Neural cell (in vitro differentiated cells): ENCODE measurements around the gene BCL6. TPM values are rescaled to one million over a fixed set of nuclear protein-coding genes. Genes with fewer than 3 reads are reported as not detected.

Experiments
- H2AFZ ChIP-seq: fragments of 200-600, 300-800 bp; sonication (generic), shearing (Covaris generic); 2 replicates; pipeline ENCODE4 v1.6.0; 2014; ENCODE audit warnings: low read depth, mild to moderate bottlenecking, antibody characterized with exemption, low read length, moderate library complexity
- H3F3A ChIP-seq: fragments of 200-600 bp; shearing (Covaris generic); 2 replicates; pipeline ENCODE4 v1.6.1; 2016; ENCODE audit warnings: mild to moderate bottlenecking, moderate library complexity, mixed read lengths, antibody characterized with exemption, low read length; ENCODE audit not compliant: insufficient read depth, poor library complexity, severe bottlenecking
- H3K27ac ChIP-seq: fragments of 200-600, 300-800 bp; sonication (generic), shearing (Covaris generic); 2 replicates; pipeline ENCODE4 v1.5.1; 2014; ENCODE audit warnings: mild to moderate bottlenecking, low read length, moderate library complexity
- H3K27me3 ChIP-seq: fragments of 300-800, 200-600 bp; sonication (generic), shearing (Covaris generic); 2 replicates; pipeline ENCODE4 v1.6.0; 2014; ENCODE audit warnings: mild to moderate bottlenecking, low read depth, low read length, moderate library complexity; ENCODE audit not compliant: insufficient read depth
- H3K36me3 ChIP-seq: fragments of 300-800, 200-600 bp; sonication (generic), shearing (Covaris generic); 2 replicates; pipeline ENCODE4 v1.5.1; 2014; ENCODE audit warnings: mild to moderate bottlenecking, antibody characterized with exemption, low read length, moderate library complexity; ENCODE audit not compliant: insufficient read depth
- H3K4me2 ChIP-seq: fragments of 300-800, 200-600 bp; sonication (generic), shearing (Covaris generic); 2 replicates; pipeline ENCODE4 v1.6.0; 2014; ENCODE audit warnings: mild to moderate bottlenecking, low read length
- H3K4me3 ChIP-seq: fragments of 300-800, 200-600 bp; sonication (generic), shearing (Covaris generic); 2 replicates; pipeline ENCODE4 v1.5.1; 2014; ENCODE audit warnings: mild to moderate bottlenecking, low read length, moderate library complexity
- H3K79me2 ChIP-seq: fragments of 200-600 bp; shearing (Covaris generic); replicated peaks from 2 replicates; pipeline ENCODE4 v1.6.0; 2014; ENCODE audit warnings: mild to moderate bottlenecking, low read length, moderate library complexity; ENCODE audit not compliant: insufficient read depth
- H3K9ac ChIP-seq: fragments of 300-800, 200-600 bp; sonication (generic), shearing (Covaris generic); 2 replicates; pipeline ENCODE4 v1.6.1; 2016; ENCODE audit warnings: mild to moderate bottlenecking, low read length, mixed read lengths
- H3K9me2 ChIP-seq: fragments of 200-600 bp; shearing (Covaris generic); 2 replicates; pipeline ENCODE4 v1.6.1; 2016; ENCODE audit warnings: mild to moderate bottlenecking, low read length, mixed read lengths; ENCODE audit not compliant: insufficient read depth
- H3K9me3 ChIP-seq: fragments of 200-600, 300-800 bp; sonication (generic), shearing (Covaris generic); 2 replicates; pipeline ENCODE4 v1.6.1; 2016; ENCODE audit warnings: mild to moderate bottlenecking, mixed run types, low read length, moderate library complexity, mixed read lengths
- H4K20me1 ChIP-seq: fragments of 200-600 bp; shearing (Covaris generic); 2 replicates; pipeline ENCODE4 v1.6.1; 2016; ENCODE audit warnings: mild to moderate bottlenecking, mixed run types; ENCODE audit not compliant: insufficient read depth
- CTCF ChIP-seq: fragments of 450-650 bp; IDR thresholded peaks from 2 replicates; pipeline ENCODE4 v1.5.1; 2014; ENCODE audit warnings: antibody characterized with exemption, mild to moderate bottlenecking, moderate library complexity; ENCODE audit not compliant: poor library complexity, severe bottlenecking
- EP300 ChIP-seq: fragments of 450-650 bp; conservative IDR thresholded peaks from 2 replicates; pipeline ENCODE4 v1.6.1; 2014; ENCODE audit warnings: antibody characterized with exemption, mild to moderate bottlenecking, moderate library complexity; ENCODE audit not compliant: poor library complexity, severe bottlenecking
- EZH2 ChIP-seq: fragments of 200-600, 300-800 bp; shearing (Covaris generic), sonication (generic); IDR thresholded peaks from 2 replicates; pipeline ENCODE4 v1.6.1; 2014; ENCODE audit warnings: antibody characterized with exemption, low read length, borderline replicate concordance, mild to moderate bottlenecking; ENCODE audit not compliant: insufficient read depth, poor library complexity, severe bottlenecking
- MXI1 ChIP-seq: fragments of 450-650 bp; conservative IDR thresholded peaks from 2 replicates; pipeline ENCODE4 v1.6.1; 2014; ENCODE audit warnings: antibody characterized with exemption, mild to moderate bottlenecking; ENCODE audit not compliant: poor library complexity, severe bottlenecking
- POLR2AphosphoS5 ChIP-seq: IDR thresholded peaks from 2 replicates; pipeline ENCODE4 v1.6.1; 2012
- RAD21 ChIP-seq: fragments of 450-650 bp; conservative IDR thresholded peaks from 2 replicates; pipeline ENCODE4 v1.6.1; 2014; ENCODE audit warnings: antibody characterized with exemption, mild to moderate bottlenecking, moderate library complexity
- REST ChIP-seq: IDR thresholded peaks from 2 replicates; pipeline ENCODE4 v1.6.1; 2012; ENCODE audit warnings: borderline replicate concordance
- SMC3 ChIP-seq: fragments of 450-650 bp; conservative IDR thresholded peaks from 2 replicates; pipeline ENCODE4 v1.6.1; 2014; ENCODE audit warnings: antibody characterized with exemption, mild to moderate bottlenecking, moderate library complexity; ENCODE audit not compliant: poor library complexity
- TAF1 ChIP-seq: IDR thresholded peaks from 2 replicates; pipeline ENCODE4 v1.6.1; 2012; ENCODE audit warnings: low read depth
- polyA plus RNA-seq: library from polyadenylated mRNA; depleted of rRNA; stranded (reverse); fragments of >200 nt; gene quantifications from 2 replicates; pipeline ENCODE4 v1.2.3, GENCODE V29; 2014

Gene BCL6
- polyA plus RNA-seq, 1 donor from 2014 or later, result 5.2 TPM

GRCh38 chr3:187783098-187783497 lies 37.8 kb upstream of the BCL6 start:
- Histone ChIP-seq H3K4me2 (no peak overlapping the region), H4K20me1 (no peaks in the 10 kb centered on the region), H3K9ac (no peak overlapping the region), H3K9me2 (no peaks in the 10 kb centered on the region), H3F3A (no peaks in the 10 kb centered on the region), H3K27me3 (no peaks in the 10 kb centered on the region), H3K79me2 (no peaks in the 10 kb centered on the region), H3K36me3 (no peaks in the 10 kb centered on the region), H2AFZ (no peak overlapping the region), H3K9me3 (no peaks in the 10 kb centered on the region), H3K27ac (no peak overlapping the region), H3K4me3 (no peak overlapping the region)
- TF ChIP-seq CTCF (no peak), MXI1 (no peak), EP300 (no peak), RAD21 (no peak), SMC3 (no peak), EZH2 (no peak), REST (no peak), POLR2AphosphoS5 (no peak), TAF1 (no peak)

- H3F3A ChIP-seq, result no peaks in the 10 kb centered on the region
- H2AFZ ChIP-seq, result no peak overlapping the region
Measured at GRCh38 chr3:187782006-187782405, 36.7 kb upstream of the BCL6 start.

More at GRCh38 chr3:187782006-187782405, 36.7 kb upstream of the BCL6 start:
- Histone ChIP-seq H4K20me1 (no peaks in the 10 kb centered on the region), H3K27me3 (no peaks in the 10 kb centered on the region), H3K4me3 (no peak overlapping the region), H3K4me2 (no peak overlapping the region), H3K9me2 (no peaks in the 10 kb centered on the region), H3K9ac (no peak overlapping the region), H3K27ac (no peak overlapping the region), H3K36me3 (no peaks in the 10 kb centered on the region), H3K9me3 (no peaks in the 10 kb centered on the region), H3K79me2 (no peaks in the 10 kb centered on the region)
- peak; percentile 56 for TF ChIP-seq REST
- TF ChIP-seq POLR2AphosphoS5, result peak; percentile 86
- TF ChIP-seq CTCF, result no peak
- no peak for TF ChIP-seq SMC3
- TF ChIP-seq EP300, result peak; percentile 73
